GM18517 (cell line): ENCODE results near the gene BAHCC1.
"Not testable (repeated sequence)": the region's sequence is repeated elsewhere in the genome, so short reads cannot be mapped to it uniquely, and the experiment has no call there.

Experiments used
- ATAC-seq: cut with Tn5 transposase; IDR thresholded peaks from one replicate; pipeline ENCODE4 v1.9.1; 2021; ENCODE audit warnings: mild to moderate bottlenecking, moderate library complexity; ENCODE audit not compliant: unreplicated experiment

BAHCC1 gene

GRCh38 chr17:81424151-81425017 is 29.1 kb downstream of the BAHCC1 start:
- no peak for ATAC-seq

- not testable (repeated sequence) for ATAC-seq
Observed at GRCh38 chr17:81425041-81425440, 29.8 kb downstream of the BAHCC1 start.

GRCh38 chr17:81425716-81426392 is 30.6 kb downstream of the BAHCC1 start:
- not testable (repeated sequence) for ATAC-seq

GRCh38 chr17:81426393-81427172 is 31.3 kb downstream of the BAHCC1 start:
- ATAC-seq, result no peak

GRCh38 chr17:81427173-81428120 is 32.2 kb downstream of the BAHCC1 start:
- no peak for ATAC-seq

- ATAC-seq, result no peak
Observed at GRCh38 chr17:81428121-81428515, 32.9 kb downstream of the BAHCC1 start.

GRCh38 chr17:81428516-81428915 is 33.3 kb downstream of the BAHCC1 start:
- no peak for ATAC-seq

GRCh38 chr17:81428948-81429774 is 33.9 kb downstream of the BAHCC1 start:
- ATAC-seq, result no peak

- no peak for ATAC-seq
Observed at GRCh38 chr17:81429821-81430551, 34.7 kb downstream of the BAHCC1 start.

- no peak for ATAC-seq
Observed at GRCh38 chr17:81431545-81432482, 36.6 kb downstream of the BAHCC1 start.

- no peak for ATAC-seq
Observed at GRCh38 chr17:81432941-81433340, 37.7 kb downstream of the BAHCC1 start.

- ATAC-seq, result no peak
Observed at GRCh38 chr17:81433656-81434055, 38.4 kb downstream of the BAHCC1 start.

- ATAC-seq, result no peak
Observed at GRCh38 chr17:81434072-81434471, 38.8 kb downstream of the BAHCC1 start.

- no peak for ATAC-seq
Observed at GRCh38 chr17:81434681-81435417, 39.6 kb downstream of the BAHCC1 start.

GRCh38 chr17:81435652-81436293 is 40.5 kb downstream of the BAHCC1 start:
- no peak for ATAC-seq

- no peak for ATAC-seq
Observed at GRCh38 chr17:81436294-81436849, 41.1 kb downstream of the BAHCC1 start.
